T-cell (primary cell): ENCODE data around the gene KBTBD8. TPM values are rescaled to one million over a fixed set of nuclear protein-coding genes. Genes with fewer than 3 reads are reported as not detected.

Experiments used
- ATAC-seq, 4 experiments: fragments of 200-7000 bp in 3 of 4; fragments of 150-1000 bp in 1 of 4; cut with Tn5 transposase; replicated peaks in 1 of 4; 1 replicate in 3 of 4; 2 replicates in 1 of 4; pipeline ENCODE4 v1.10.0; 2021; ENCODE audit warnings: moderate library complexity in 3 of 4, mild to moderate bottlenecking in 2 of 4, moderate number of reproducible peaks in 1 of 4
- CTCF ChIA-PET, 2 donors: fragments of 300-600 bp; sonication (Branson Sonifier 250); formaldehyde crosslinking; loops; one replicate each; lab custom pipeline; 2022; ENCODE audit warnings: antibody characterized with exemption in 2 of 2; lab: Charles Lee
- POLR2A ChIA-PET, 2 donors: fragments of 300-600 bp; sonication (Branson Sonifier 250); formaldehyde crosslinking; loops; one replicate each; lab custom pipeline; 2022; ENCODE audit warnings: antibody characterized with exemption in 2 of 2; lab: Charles Lee
- DNase-seq, 35 experiments: peaks; one replicate each; pipeline versions ENCODE4 v3.0.0 to v3.0.0-alpha.2; 2013 to 2023
- H3K27ac ChIP-seq: one replicate; pipeline ENCODE4 v1.5.1; 2013; ENCODE audit warnings: low read length
- H3K27me3 ChIP-seq, 2 experiments: replicated peaks in 1 of 2; 1 replicate in 1 of 2; 2 replicates in 1 of 2; pipeline versions ENCODE4 v1.6.1 to v1.7.0; 2013; ENCODE audit warnings: low read length in 1 of 2, mixed read lengths in 1 of 2; ENCODE audit not compliant: control insufficient read depth in 2 of 2, insufficient read depth in 2 of 2; ENCODE audit errors: extremely low read depth in 1 of 2
- H3K36me3 ChIP-seq, 2 donors: 1 replicate in 1 of 2; 2 replicates in 1 of 2; pipeline versions ENCODE4 v1.6.1 to v1.7.0; 2013; ENCODE audit warnings: low read length in 1 of 2; ENCODE audit not compliant: control insufficient read depth in 2 of 2, insufficient read depth in 1 of 2; ENCODE audit errors: extremely low read depth in 1 of 2
- H3K4me1 ChIP-seq, 2 experiments: 1 replicate in 1 of 2; 2 replicates in 1 of 2; pipeline versions ENCODE4 v1.6.1 to v1.7.0; 2013; ENCODE audit warnings: low read length in 2 of 2, mixed read lengths in 1 of 2; ENCODE audit not compliant: insufficient read depth in 2 of 2, control insufficient read depth in 1 of 2; ENCODE audit errors: extremely low read depth in 1 of 2
- H3K4me3 ChIP-seq, 2 donors: 1 replicate in 1 of 2; 2 replicates in 1 of 2; pipeline versions ENCODE4 v1.5.1 to v1.7.0; 2013; ENCODE audit warnings: mild to moderate bottlenecking in 2 of 2, low read length in 1 of 2, moderate library complexity in 1 of 2; ENCODE audit not compliant: control insufficient read depth in 1 of 2; ENCODE audit errors: extremely low read depth in 1 of 2
- H3K9me3 ChIP-seq: 2 replicates; pipeline ENCODE4 v1.7.0; 2013
- H3K27ac Mint-ChIP-seq, 2 donors: one replicate each; pipeline ENCODE4 v1.8.0; 2020 to 2021; ENCODE audit warnings: mild to moderate bottlenecking in 2 of 2, mixed read lengths in 2 of 2
- H3K27me3 Mint-ChIP-seq, 2 donors: one replicate each; pipeline ENCODE4 v1.8.0; 2021 to 2022; ENCODE audit warnings: mixed read lengths in 2 of 2
- H3K36me3 Mint-ChIP-seq: one replicate; pipeline ENCODE4 v1.8.0; 2021; ENCODE audit warnings: mixed read lengths
- H3K4me1 Mint-ChIP-seq, 3 donors: one replicate each; pipeline ENCODE4 v1.8.0; 2020 to 2022; ENCODE audit warnings: mixed read lengths in 3 of 3, mild to moderate bottlenecking in 1 of 3
- H3K4me3 Mint-ChIP-seq, 3 donors: one replicate each; pipeline ENCODE4 v1.8.0; 2020 to 2022; ENCODE audit warnings: mild to moderate bottlenecking in 3 of 3, mixed read lengths in 3 of 3, moderate library complexity in 3 of 3
- H3K9me3 Mint-ChIP-seq, 3 donors: one replicate each; pipeline ENCODE4 v1.8.0; 2020 to 2022; ENCODE audit warnings: mixed read lengths in 3 of 3
- WGBS: methylation state at CpG from one replicate; pipeline ENCODE4 v1.1.5; 2013; ENCODE audit warnings: missing lambda C conversion rate; ENCODE audit not compliant: insufficient coverage; 5-methylcytosine and 5-hydroxymethylcytosine counted together
- total RNA-seq, 35 experiments: library from RNA in 6 of 35; stranded (reverse) in 6 of 35; fragments of 120-200 nt in 1 of 35; gene quantifications; one replicate each; pipeline versions ENCODE4 v1.2.1 to v1.2.4 and lab custom pipeline; 2013 to 2026

The KBTBD8 gene
- total RNA-seq, 5 donors from 2014 or later (not counting 1 experiment from before 2014, with no cell fraction given), result 3.3 to 11.5 (median 6.1) TPM

- WGBS, result 73% methylated on average over 2 of the region's 4 CpGs
- Histone ChIP-seq H3K9me3 (no peaks in the 10 kb centered on the region), H3K27me3 (no peaks in the 10 kb centered on the region), H3K27ac (no peak overlapping the region), H3K4me3 (no peak overlapping the region), H3K4me1 (no peaks in the 10 kb centered on the region), H3K36me3 (no peaks in the 10 kb centered on the region)
- ATAC-seq (no peak), DNase-seq (peak in 1 of 35 experiments; percentile 4)
- H3K9me3 Mint-ChIP-seq, result no peaks in the 10 kb centered on the region
- no peak overlapping the region for H3K27ac Mint-ChIP-seq
- CTCF ChIA-PET, result interaction anchor here (0.5 to 1.4 kb wide), 2 partner anchors 65 to 125 kb away, joined by 4 to 10 read pairs; no protein-coding TSS in a partner anchor
- no peak overlapping the region for H3K4me3 Mint-ChIP-seq
- H3K27me3 Mint-ChIP-seq, result peaks cover 0 to 2% of the 10 kb centered on the region in 2 donors
- POLR2A ChIA-PET, result no interaction called here
- no peaks in the 10 kb centered on the region for H3K4me1 Mint-ChIP-seq
- H3K36me3 Mint-ChIP-seq, result no peaks in the 10 kb centered on the region
Measured at GRCh38 chr3:67037615-67038014, 39.5 kb downstream of the KBTBD8 start.

GRCh38 chr3:67044295-67044694, 46.2 kb downstream of the KBTBD8 start:
- Mint-ChIP-seq H3K27me3 (no peaks in the 10 kb centered on the region), H3K4me3 (no peak overlapping the region), H3K27ac (no peak overlapping the region), H3K4me1 (peaks cover 0 to 6% (median 6%) of the 10 kb centered on the region in 3 donors), H3K9me3 (no peaks in the 10 kb centered on the region), H3K36me3 (no peaks in the 10 kb centered on the region)
- no peak for ATAC-seq
- Histone ChIP-seq H3K9me3 (no peaks in the 10 kb centered on the region), H3K27me3 (no peaks in the 10 kb centered on the region), H3K4me3 (no peak overlapping the region), H3K36me3 (no peaks in the 10 kb centered on the region), H3K4me1 (no peaks in the 10 kb centered on the region), H3K27ac (no peak overlapping the region)
- no peak for DNase-seq
- ChIA-PET CTCF (no interaction called here), POLR2A (no interaction called here)
- WGBS, result 60% methylated on average over 1 of the region's 1 CpG

DNA sequence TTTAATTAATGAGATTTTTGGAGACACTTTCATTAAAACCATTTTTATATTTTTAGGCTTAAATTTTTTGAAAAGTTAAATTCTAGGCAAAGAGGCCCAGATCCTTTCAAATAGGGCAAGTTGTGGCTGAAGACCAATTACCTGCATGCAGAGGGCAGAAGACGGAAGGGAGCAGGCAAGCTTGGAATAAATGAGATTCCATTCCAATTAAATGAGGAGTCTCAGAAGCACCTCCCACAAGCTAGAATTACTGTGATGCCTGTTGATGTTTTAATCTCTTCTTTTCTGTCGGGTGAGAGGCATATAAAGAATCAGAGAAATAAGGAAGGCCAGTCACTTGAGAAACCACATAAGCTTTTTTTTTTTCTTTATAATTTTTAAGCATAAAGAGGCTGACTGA, 46.8 kb downstream of the KBTBD8 start:
- DNase-seq, result no peak
- H3K27ac ChIP-seq, result no peak overlapping the region
- POLR2A ChIA-PET, result interaction anchor here in 1 of 2 donors (0.6 kb wide), 1 partner anchor 38 kb away, joined by 3 read pairs; no protein-coding TSS in a partner anchor
- H3K36me3 ChIP-seq, result no peaks in the 10 kb centered on the region
- H3K27me3 ChIP-seq, result peaks cover 0 to under 1% of the 10 kb centered on the region in 2 experiments
- Mint-ChIP-seq H3K9me3 (peaks cover 0 to under 1% (median under 1%) of the 10 kb centered on the region in 3 donors), H3K27ac (no peak overlapping the region), H3K27me3 (peaks cover 0 to under 1% of the 10 kb centered on the region in 2 donors), H3K4me3 (no peak overlapping the region), H3K36me3 (peaks cover under 1% of the 10 kb centered on the region), H3K4me1 (peaks cover 0 to 6% (median 6%) of the 10 kb centered on the region in 3 donors)
- no peaks in the 10 kb centered on the region for H3K9me3 ChIP-seq
- WGBS, result 100% methylated on average over 1 of the region's 2 CpGs
- no peak overlapping the region for H3K4me3 ChIP-seq
- no peaks in the 10 kb centered on the region for H3K4me1 ChIP-seq
- CTCF ChIA-PET, result interaction anchor here in 1 of 2 donors (1.0 kb wide), 1 partner anchor 10 kb away, joined by 3 read pairs; no protein-coding TSS in a partner anchor
- ATAC-seq, result no peak

DNA sequence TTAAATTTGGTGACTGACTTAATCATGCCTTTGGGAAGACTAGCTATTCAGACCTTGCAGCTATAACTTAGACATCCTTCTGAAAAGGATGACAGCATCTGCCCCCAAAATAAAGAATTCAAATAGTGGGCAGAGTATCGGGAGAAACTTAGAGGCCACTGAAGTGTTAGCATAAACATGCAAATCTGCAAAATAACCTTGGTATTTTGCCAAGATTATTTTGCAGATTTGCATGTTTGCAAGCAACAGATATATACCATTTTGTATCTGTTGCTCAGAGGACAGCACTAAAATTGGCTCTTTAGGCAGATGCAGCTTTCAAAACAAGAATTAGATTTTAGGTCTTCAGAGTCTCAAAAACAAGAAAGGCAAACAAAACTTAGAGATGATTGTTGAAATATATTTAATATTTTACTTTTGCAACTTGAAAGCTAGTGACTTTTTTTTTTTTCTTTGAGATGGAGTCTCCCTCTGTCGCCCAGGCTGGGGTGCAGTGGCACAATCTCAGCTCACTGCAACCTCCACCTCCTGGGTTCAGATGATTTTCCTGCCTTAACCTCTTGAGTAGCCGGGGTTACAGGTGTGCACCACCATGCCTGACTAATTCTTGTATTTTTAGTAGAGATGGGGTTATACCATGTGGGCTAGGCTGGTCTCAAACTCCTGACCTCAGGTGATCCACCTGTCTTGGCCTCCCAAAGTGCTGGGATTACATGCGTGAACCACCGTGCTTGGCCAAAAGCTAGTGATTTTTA, 47.8 kb downstream of the KBTBD8 start:
- POLR2A ChIA-PET, result no interaction called here
- no peak for DNase-seq

DNA sequence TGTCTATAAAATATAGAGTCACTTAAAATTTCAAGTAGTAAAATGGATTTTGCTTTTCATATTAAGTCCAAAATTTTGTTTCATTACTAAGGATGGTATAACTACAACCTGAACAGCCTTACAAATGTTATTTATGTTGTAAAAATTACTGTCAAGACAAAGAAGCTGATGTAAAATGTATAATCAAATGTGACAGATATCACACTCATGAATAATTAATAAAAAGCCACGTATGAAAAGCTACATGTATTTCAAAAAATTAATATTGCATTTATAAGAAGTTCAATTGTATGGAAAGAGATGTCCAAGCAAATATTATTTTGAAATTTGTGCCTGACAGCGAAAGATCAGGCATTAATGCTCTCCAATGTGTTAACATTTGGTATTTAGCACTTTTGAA, 48.9 kb downstream of the KBTBD8 start:
- H3K4me1 Mint-ChIP-seq, result peaks cover 0 to 6% (median 6%) of the 10 kb centered on the region in 3 donors
- Histone ChIP-seq H3K36me3 (no peaks in the 10 kb centered on the region), H3K27me3 (peaks cover 0 to 2% of the 10 kb centered on the region in 2 experiments), H3K27ac (no peak overlapping the region), H3K4me1 (no peaks in the 10 kb centered on the region), H3K4me3 (no peak overlapping the region), H3K9me3 (no peaks in the 10 kb centered on the region)
- peaks cover 3 to 4% of the 10 kb centered on the region in 2 donors for H3K27me3 Mint-ChIP-seq
- H3K36me3 Mint-ChIP-seq, result peaks cover 3% of the 10 kb centered on the region
- ChIA-PET CTCF (interaction anchor here in 1 of 2 donors (0.6 kb wide), 1 partner anchor 98 kb away, joined by 3 read pairs; no protein-coding TSS in a partner anchor), POLR2A (no interaction called here)
- peaks cover 4 to 9% (median 6%) of the 10 kb centered on the region in 3 donors for H3K9me3 Mint-ChIP-seq
- H3K27ac Mint-ChIP-seq, result no peak overlapping the region
- DNase-seq, result no peak
- no peak for ATAC-seq
- H3K4me3 Mint-ChIP-seq, result no peak overlapping the region
- WGBS, result 60% methylated on average over 1 of the region's 2 CpGs

More for the DNA sequence above, 47.8 kb downstream of the KBTBD8 start:
- peaks cover 3 to 4% of the 10 kb centered on the region in 2 donors for H3K27me3 Mint-ChIP-seq
- H3K4me1 ChIP-seq, result no peaks in the 10 kb centered on the region
- CTCF ChIA-PET, result interaction anchor here (0.5 to 1.2 kb wide), 4 partner anchors 11 to 74 kb away, joined by 3 to 7 read pairs (median 4); no protein-coding TSS in a partner anchor
- WGBS, result 80% methylated on average over 1 of the region's 5 CpGs
- no peaks in the 10 kb centered on the region for H3K36me3 ChIP-seq
- H3K4me1 Mint-ChIP-seq, result peaks cover 0 to 6% (median 6%) of the 10 kb centered on the region in 3 donors
- H3K4me3 ChIP-seq, result no peak overlapping the region
- H3K27ac Mint-ChIP-seq, result no peak overlapping the region
- H3K9me3 Mint-ChIP-seq, result peaks cover 4 to 9% (median 6%) of the 10 kb centered on the region in 3 donors
- ATAC-seq, result no peak
- no peak overlapping the region for H3K27ac ChIP-seq
- H3K4me3 Mint-ChIP-seq, result no peak overlapping the region
- no peaks in the 10 kb centered on the region for H3K9me3 ChIP-seq
- peaks cover 3% of the 10 kb centered on the region for H3K36me3 Mint-ChIP-seq
- H3K27me3 ChIP-seq, result peaks cover 0 to 2% of the 10 kb centered on the region in 2 experiments

DNA sequence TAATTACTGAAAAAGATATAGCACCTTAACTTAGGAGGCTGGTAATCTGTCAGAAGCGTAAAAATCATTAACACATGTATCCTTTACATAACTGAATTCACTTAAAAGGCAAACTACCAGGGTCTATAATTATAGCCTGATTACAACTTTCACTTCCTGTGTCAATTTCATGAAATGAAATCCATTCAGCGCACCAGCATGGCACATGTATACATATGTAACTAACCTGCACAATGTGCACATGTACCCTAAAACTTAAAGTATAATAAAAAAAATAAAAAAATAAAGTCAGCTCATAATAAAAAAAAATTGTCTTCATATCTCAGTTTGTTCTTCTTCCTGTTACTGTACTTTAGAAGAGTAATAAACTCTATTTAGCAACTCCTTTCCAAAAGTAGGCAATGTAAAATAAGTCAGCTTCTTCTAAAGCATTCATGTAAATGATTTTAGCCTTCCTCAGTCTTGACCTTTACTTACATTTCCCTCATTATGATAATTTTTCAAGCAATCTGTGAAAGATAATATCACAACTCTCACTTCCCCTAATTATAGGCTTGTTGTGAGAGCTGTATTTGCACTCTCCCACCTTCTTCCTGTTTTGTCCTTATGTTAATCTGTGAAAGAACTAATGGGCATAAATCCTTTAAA, 50.1 kb downstream of the KBTBD8 start:
- peaks cover 3 to 11% of the 10 kb centered on the region in 2 donors for H3K27me3 Mint-ChIP-seq
- ChIA-PET POLR2A (interaction anchor here in 1 of 2 donors (0.5 kb wide), 1 partner anchor 1076 kb away, joined by 3 read pairs; no protein-coding TSS in a partner anchor), CTCF (interaction anchor here in 1 of 2 donors (0.6 to 1.3 kb wide), 2 partner anchors 76 to 622 kb away, joined by 3 read pairs; no protein-coding TSS in a partner anchor)
- Histone ChIP-seq H3K27me3 (peaks cover 0 to 2% of the 10 kb centered on the region in 2 experiments), H3K27ac (no peak overlapping the region), H3K4me3 (no peak overlapping the region), H3K9me3 (no peaks in the 10 kb centered on the region), H3K4me1 (no peaks in the 10 kb centered on the region), H3K36me3 (no peaks in the 10 kb centered on the region)
- no CpG with 5 or more reads among the region's 2 CpGs for WGBS
- DNase-seq (no peak), ATAC-seq (no peak)
- peaks cover 6 to 9% (median 7%) of the 10 kb centered on the region in 3 donors for H3K9me3 Mint-ChIP-seq
- H3K36me3 Mint-ChIP-seq, result peaks cover 3% of the 10 kb centered on the region
- H3K4me3 Mint-ChIP-seq, result no peak overlapping the region
- H3K27ac Mint-ChIP-seq, result no peak overlapping the region
- H3K4me1 Mint-ChIP-seq, result peaks cover 0 to 6% (median 6%) of the 10 kb centered on the region in 3 donors
